ENCODE results near the gene TXNDC16.

GRCh38 chr14:52547526-52547925 is 4.8 kb downstream of the TXNDC16 start:
- TF ChIP-seq CTCF (IDR thresholded peaks at IDR 0.05) = no peak
- no peak for TF ChIP-seq AR (CRISPR knock-in tag; IDR thresholded peaks at IDR 0.05)
- TF ChIP-seq NR3C1 (CRISPR knock-in tag; conservative IDR thresholded peaks at IDR 0.05; ENCODE audit: low read depth) = no peak
- TF ChIP-seq FOXK1 (CRISPR knock-in tag; IDR thresholded peaks at IDR 0.05) = no peak
